Cardiac muscle cell (in vitro differentiated cells and primary cell): ENCODE measurements around the gene PTOV1. TPM values are rescaled to one million over a fixed set of nuclear protein-coding genes. Genes with fewer than 3 reads are reported as not detected.

Experiments
- DNase-seq, 2 donors: peaks; one replicate each; pipeline versions ENCODE4 v3.0.0 to v3.0.0-alpha.2; 2010 to 2017; ENCODE audit warnings: low read depth in 1 of 2, low spot score in 1 of 2
- H3K27ac ChIP-seq: fragments of 200-600 bp; sonication (generic); 2 replicates; pipeline ENCODE4 v1.5.1; 2016
- H3K27me3 ChIP-seq: fragments of 200-600 bp; sonication (generic); 2 replicates; pipeline ENCODE4 v1.6.0; 2016; ENCODE audit warnings: control low read depth
- H3K36me3 ChIP-seq: fragments of 200-600 bp; sonication (generic); 2 replicates; pipeline ENCODE4 v1.5.1; 2016; ENCODE audit warnings: control low read depth
- H3K4me1 ChIP-seq: fragments of 200-600 bp; sonication (generic); 2 replicates; pipeline ENCODE4 v1.8.1; 2017; ENCODE audit warnings: low read depth, mild to moderate bottlenecking, mixed run types
- H3K4me3 ChIP-seq: fragments of 200-600 bp; sonication (generic); 2 replicates; pipeline ENCODE4 v1.5.1; 2016; ENCODE audit warnings: mild to moderate bottlenecking
- H3K9me3 ChIP-seq: fragments of 200-600 bp; sonication (generic); 2 replicates; pipeline ENCODE4 v1.5.1; 2017; ENCODE audit warnings: low read depth, mild to moderate bottlenecking, control low read depth
- CTCF ChIP-seq: IDR thresholded peaks from 2 replicates; pipeline ENCODE4 v1.5.1; 2012; ENCODE audit warnings: low read depth, mild to moderate bottlenecking, low read length
- polyA plus RNA-seq: library from polyadenylated mRNA; unstranded; fragments of >200 nt; fragmentation: Nextera tagmentation; extraction: Ambion mirVana; gene quantifications from 2 replicates; pipeline ENCODE4 v1.2.1, GENCODE V29; 2016
- total RNA-seq: library from RNA; depleted of rRNA; stranded (reverse); fragments of >200 nt; gene quantifications from 2 replicates; pipeline ENCODE4 v1.2.3, GENCODE V29; 2016

The PTOV1 gene
- total and polyA plus RNA-seq, 2 experiments from 2014 or later, result 290 to 583 TPM

- H3K36me3 ChIP-seq, result peaks cover 37% of the 10 kb centered on the region
- no peak for TF ChIP-seq CTCF
- no peaks in the 10 kb centered on the region for H3K27me3 ChIP-seq
- H3K27ac ChIP-seq, result no peak overlapping the region
- no peaks in the 10 kb centered on the region for H3K9me3 ChIP-seq
- H3K4me3 ChIP-seq, result no peak overlapping the region
- DNase-seq, result no peak
- no peaks in the 10 kb centered on the region for H3K4me1 ChIP-seq
Measured at GRCh38 chr19:49884109-49884508, 33.1 kb downstream of the PTOV1 start.

GRCh38 chr19:49884760-49885159 lies 33.8 kb downstream of the PTOV1 start:
- Histone ChIP-seq H3K4me3 (no peak overlapping the region), H3K36me3 (peaks cover 37% of the 10 kb centered on the region), H3K4me1 (no peaks in the 10 kb centered on the region), H3K27ac (no peak overlapping the region), H3K27me3 (no peaks in the 10 kb centered on the region), H3K9me3 (no peaks in the 10 kb centered on the region)
- DNase-seq, result no peak
- no peak for TF ChIP-seq CTCF

- no peak for TF ChIP-seq CTCF
- DNase-seq, result no peak
- H3K4me3 ChIP-seq, result no peak overlapping the region
- peaks cover 25% of the 10 kb centered on the region for H3K36me3 ChIP-seq
- no peaks in the 10 kb centered on the region for H3K9me3 ChIP-seq
- H3K4me1 ChIP-seq, result no peaks in the 10 kb centered on the region
- H3K27ac ChIP-seq, result no peak overlapping the region
- H3K27me3 ChIP-seq, result no peaks in the 10 kb centered on the region
Measured at GRCh38 chr19:49887037-49887664, 36.2 kb downstream of the PTOV1 start.

GRCh38 chr19:49887665-49888509 lies 36.9 kb downstream of the PTOV1 start:
- Histone ChIP-seq H3K27me3 (no peaks in the 10 kb centered on the region), H3K9me3 (no peaks in the 10 kb centered on the region), H3K4me3 (no peak overlapping the region), H3K36me3 (peaks cover 17% of the 10 kb centered on the region), H3K4me1 (no peaks in the 10 kb centered on the region), H3K27ac (no peak overlapping the region)
- TF ChIP-seq CTCF, result no peak
- DNase-seq, result no peak

GRCh38 chr19:49888510-49888824 lies 37.5 kb downstream of the PTOV1 start:
- Histone ChIP-seq H3K36me3 (peaks cover 11% of the 10 kb centered on the region), H3K27me3 (no peaks in the 10 kb centered on the region), H3K27ac (no peak overlapping the region), H3K4me3 (no peak overlapping the region), H3K4me1 (no peaks in the 10 kb centered on the region), H3K9me3 (no peaks in the 10 kb centered on the region)
- TF ChIP-seq CTCF, result no peak
- DNase-seq, result no peak
